Nephron progenitor cell (in vitro differentiated cells): Measurements from ENCODE around the gene OSBPL2.
A peak's percentile ranks its signal among the peaks of the same experiment; 100 is the strongest.

Experiments used
- DNase-seq: peaks from one replicate; pipeline ENCODE4 v3.0.0; 2021
- H3K27ac Mint-ChIP-seq: 2 replicates; pipeline ENCODE4 v1.8.0; 2021; ENCODE audit warnings: mild to moderate bottlenecking, moderate library complexity, mixed read lengths
- H3K27me3 Mint-ChIP-seq: 2 replicates; pipeline ENCODE4 v1.8.0; 2021; ENCODE audit warnings: mild to moderate bottlenecking, low read depth, mixed read lengths; ENCODE audit not compliant: poor library complexity
- H3K36me3 Mint-ChIP-seq: 2 replicates; pipeline ENCODE4 v1.8.0; 2021; ENCODE audit warnings: low read depth, mixed read lengths
- H3K4me1 Mint-ChIP-seq: 2 replicates; pipeline ENCODE4 v1.8.0; 2021; ENCODE audit warnings: mixed read lengths
- H3K4me3 Mint-ChIP-seq: 2 replicates; pipeline ENCODE4 v1.8.0; 2021; ENCODE audit warnings: mild to moderate bottlenecking, moderate library complexity, mixed read lengths
- H3K9me3 Mint-ChIP-seq: 2 replicates; pipeline ENCODE4 v1.8.0; 2021; ENCODE audit warnings: mild to moderate bottlenecking, moderate library complexity, mixed read lengths
- TF ChIP-seq, protein P1 (sequence below): fragments of 200-600 bp; sonication (generic); IDR thresholded peaks from 2 replicates; pipeline ENCODE4 v1.5.0; 2021; ENCODE audit warnings: antibody characterized with exemption

Gene OSBPL2

DNA sequence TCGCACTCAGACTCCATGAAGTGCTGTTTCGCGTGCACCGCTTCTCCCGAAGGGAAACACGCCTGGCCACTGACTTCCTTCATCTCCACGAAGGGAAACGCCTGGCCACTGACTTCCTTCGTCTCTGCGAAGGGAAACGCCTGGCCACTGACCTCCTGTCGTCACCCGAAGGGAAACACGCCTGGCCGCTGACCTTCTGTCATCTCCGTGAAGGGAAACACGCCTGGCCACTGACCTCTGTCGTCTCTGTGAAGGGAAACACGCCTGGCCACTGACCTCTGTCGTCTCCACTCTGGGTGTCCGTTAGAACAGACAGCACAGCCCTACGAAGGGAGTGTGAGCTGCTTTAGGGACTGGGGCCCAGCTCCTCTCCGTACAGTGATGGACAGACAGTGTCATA lies 47.4 kb downstream of the OSBPL2 start:
- TF ChIP-seq, protein P1, sequence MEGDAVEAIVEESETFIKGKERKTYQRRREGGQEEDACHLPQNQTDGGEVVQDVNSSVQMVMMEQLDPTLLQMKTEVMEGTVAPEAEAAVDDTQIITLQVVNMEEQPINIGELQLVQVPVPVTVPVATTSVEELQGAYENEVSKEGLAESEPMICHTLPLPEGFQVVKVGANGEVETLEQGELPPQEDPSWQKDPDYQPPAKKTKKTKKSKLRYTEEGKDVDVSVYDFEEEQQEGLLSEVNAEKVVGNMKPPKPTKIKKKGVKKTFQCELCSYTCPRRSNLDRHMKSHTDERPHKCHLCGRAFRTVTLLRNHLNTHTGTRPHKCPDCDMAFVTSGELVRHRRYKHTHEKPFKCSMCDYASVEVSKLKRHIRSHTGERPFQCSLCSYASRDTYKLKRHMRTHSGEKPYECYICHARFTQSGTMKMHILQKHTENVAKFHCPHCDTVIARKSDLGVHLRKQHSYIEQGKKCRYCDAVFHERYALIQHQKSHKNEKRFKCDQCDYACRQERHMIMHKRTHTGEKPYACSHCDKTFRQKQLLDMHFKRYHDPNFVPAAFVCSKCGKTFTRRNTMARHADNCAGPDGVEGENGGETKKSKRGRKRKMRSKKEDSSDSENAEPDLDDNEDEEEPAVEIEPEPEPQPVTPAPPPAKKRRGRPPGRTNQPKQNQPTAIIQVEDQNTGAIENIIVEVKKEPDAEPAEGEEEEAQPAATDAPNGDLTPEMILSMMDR, result no peak
- peaks cover 35% of the 10 kb centered on the region for H3K36me3 Mint-ChIP-seq

DNA sequence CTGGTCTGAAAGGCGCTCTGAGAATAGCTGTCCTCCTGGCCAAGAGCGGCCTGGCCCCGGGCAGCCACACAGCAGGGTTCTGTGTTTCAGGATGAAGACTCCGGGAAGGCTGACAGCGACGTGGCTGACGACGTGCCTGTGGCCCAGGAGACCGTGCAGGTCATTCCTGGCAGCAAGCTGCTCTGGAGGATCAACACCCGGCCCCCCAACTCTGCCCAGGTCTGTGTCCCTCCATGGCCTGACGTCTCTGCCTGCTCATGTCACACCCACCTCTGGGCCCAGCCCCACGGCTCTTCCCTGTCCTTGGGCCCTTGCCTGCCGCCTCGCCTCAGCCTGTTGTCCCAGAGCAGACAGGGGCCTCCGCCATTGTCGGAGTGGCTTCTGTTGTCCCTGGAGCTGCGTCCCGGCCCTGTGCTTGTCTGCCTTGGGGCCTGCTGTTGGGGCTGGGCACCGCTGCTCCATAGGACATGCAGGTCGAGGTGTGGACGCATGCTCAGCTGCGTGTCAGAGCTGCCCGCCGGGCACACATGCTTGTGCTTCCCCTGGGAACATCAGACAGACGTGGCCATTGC lies 48.3 kb downstream of the OSBPL2 start:
- H3K9me3 Mint-ChIP-seq, result no peaks in the 10 kb centered on the region
- TF ChIP-seq, protein P1, result no peak
- peaks cover 34% of the 10 kb centered on the region for H3K36me3 Mint-ChIP-seq
- no peaks in the 10 kb centered on the region for H3K27me3 Mint-ChIP-seq
- no peaks in the 10 kb centered on the region for H3K4me1 Mint-ChIP-seq
- H3K4me3 Mint-ChIP-seq, result no peak overlapping the region
- no peak overlapping the region for H3K27ac Mint-ChIP-seq
- DNase-seq, result no peak

More for the DNA sequence above, 47.4 kb downstream of the OSBPL2 start:
- Mint-ChIP-seq H3K4me1 (no peaks in the 10 kb centered on the region), H3K27me3 (no peaks in the 10 kb centered on the region), H3K4me3 (no peak overlapping the region), H3K27ac (no peak overlapping the region), H3K9me3 (no peaks in the 10 kb centered on the region)
- no peak for DNase-seq

DNA sequence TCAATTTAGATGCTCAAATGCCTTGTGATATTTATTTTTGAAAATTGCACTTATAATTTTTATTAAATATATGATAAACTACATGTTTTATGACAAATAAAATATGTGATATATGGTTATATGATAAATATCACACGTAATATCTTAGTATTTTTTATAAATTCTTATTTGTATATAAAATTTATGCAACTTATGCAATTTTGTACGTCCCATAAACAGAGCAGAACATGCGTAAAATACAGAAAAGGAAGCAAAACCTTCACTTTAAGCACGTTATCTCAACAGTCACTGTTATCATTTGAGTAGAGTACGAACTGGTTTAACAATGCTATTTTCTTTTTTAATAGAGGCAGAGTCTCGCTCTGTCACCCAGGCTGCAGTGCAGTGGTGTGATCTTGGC lies 48.8 kb downstream of the OSBPL2 start:
- Mint-ChIP-seq H3K36me3 (peaks cover 30% of the 10 kb centered on the region), H3K4me3 (no peak overlapping the region), H3K9me3 (no peaks in the 10 kb centered on the region), H3K27ac (no peak overlapping the region), H3K4me1 (no peaks in the 10 kb centered on the region), H3K27me3 (no peaks in the 10 kb centered on the region)
- TF ChIP-seq, protein P1, result no peak
- no peak for DNase-seq

DNA sequence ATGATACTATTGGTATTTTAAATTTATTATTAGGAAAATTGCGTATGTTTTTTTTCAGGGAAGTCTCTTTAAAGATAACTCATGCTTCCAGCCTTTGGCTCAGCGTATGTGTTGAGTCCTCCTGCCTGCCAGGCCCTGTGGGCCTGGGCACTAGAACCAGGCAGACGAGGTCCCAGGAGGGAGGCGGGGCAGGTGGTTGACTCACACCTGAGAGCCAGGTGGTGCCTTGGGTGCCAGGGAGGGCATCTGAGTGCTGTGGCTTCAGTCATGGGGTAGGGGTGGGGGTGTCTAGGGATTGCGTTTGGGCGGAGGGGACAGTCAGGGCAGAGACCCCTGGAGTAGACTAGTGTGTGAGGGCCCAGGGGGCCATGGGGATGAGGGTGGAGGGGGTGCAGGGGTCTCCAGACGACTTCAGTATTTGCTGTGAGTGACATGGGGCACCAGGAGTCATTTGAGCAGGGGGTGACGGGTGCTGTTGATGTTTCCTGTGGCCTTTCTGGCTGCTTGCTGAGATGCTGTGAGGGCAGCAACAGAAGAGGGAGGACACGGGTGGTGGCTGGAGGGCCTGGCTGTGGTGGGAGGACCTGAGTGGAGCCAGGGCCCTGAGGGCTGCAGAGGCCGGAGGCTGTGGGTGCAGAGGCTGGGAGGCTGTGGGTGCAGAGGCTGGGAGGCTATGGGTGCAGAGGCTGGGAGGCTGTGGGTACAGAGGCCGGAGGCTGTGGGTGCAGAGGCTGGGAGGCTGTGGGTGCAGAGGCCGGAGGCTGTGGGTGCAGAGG lies 49.6 kb downstream of the OSBPL2 start:
- no peak for DNase-seq
- H3K9me3 Mint-ChIP-seq, result no peaks in the 10 kb centered on the region
- TF ChIP-seq, protein P1, result no peak
- H3K27ac Mint-ChIP-seq, result no peak overlapping the region
- H3K36me3 Mint-ChIP-seq, result peaks cover 35% of the 10 kb centered on the region
- no peaks in the 10 kb centered on the region for H3K27me3 Mint-ChIP-seq
- H3K4me1 Mint-ChIP-seq, result no peaks in the 10 kb centered on the region
- no peak overlapping the region for H3K4me3 Mint-ChIP-seq

DNA sequence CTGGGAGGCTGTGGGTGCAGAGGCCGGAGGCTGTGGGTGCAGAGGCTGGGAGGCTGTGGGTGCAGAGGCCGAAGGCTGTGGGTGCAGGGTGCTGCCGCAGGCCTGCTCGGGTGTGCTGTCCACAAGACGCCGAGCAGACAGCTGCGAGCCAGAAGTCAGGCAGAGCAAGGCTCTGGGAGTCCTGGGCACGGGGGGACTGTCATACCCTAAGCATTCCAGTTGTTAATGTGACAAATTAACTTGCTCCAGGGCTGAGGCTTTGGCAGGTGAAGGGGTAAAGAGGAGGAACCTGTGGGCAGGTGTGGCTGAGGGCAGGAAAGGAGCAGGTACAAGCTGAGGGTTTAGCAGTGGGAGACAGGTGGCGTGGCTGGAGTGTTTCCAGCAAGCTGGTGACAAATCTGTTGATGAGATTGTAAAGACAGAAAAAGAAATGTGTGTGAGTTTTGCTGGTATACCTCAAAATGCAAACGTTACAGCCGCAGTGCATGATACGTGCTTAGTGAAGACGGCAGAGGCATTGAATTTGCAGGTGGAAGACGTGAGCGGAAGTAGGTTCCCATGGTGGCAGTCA lies 50.3 kb downstream of the OSBPL2 start:
- TF ChIP-seq, protein P1, result no peak
- no peaks in the 10 kb centered on the region for H3K9me3 Mint-ChIP-seq
- peak overlapping the region; percentile 62 for H3K27ac Mint-ChIP-seq
- no peaks in the 10 kb centered on the region for H3K27me3 Mint-ChIP-seq
- no peak overlapping the region for H3K4me3 Mint-ChIP-seq
- peaks cover 33% of the 10 kb centered on the region for H3K36me3 Mint-ChIP-seq
- no peaks in the 10 kb centered on the region for H3K4me1 Mint-ChIP-seq
- no peak for DNase-seq
